ENCODE measurements around the gene ARHGEF6.

ARHGEF6 gene

GRCh38 chrX:136697156-136697555 lies 83.6 kb downstream of the ARHGEF6 start:
- TF ChIP-seq FOXP2 (optimal IDR thresholded peaks at IDR 0.05; ENCODE audit: borderline replicate concordance, extremely low read depth, extremely low read length, insufficient read depth) (no peak), SIN3A (IDR thresholded peaks at IDR 0.05; ENCODE audit: borderline replicate concordance, insufficient read depth, low read length) (no peak), TAF1 (IDR thresholded peaks at IDR 0.05; ENCODE audit: borderline replicate concordance, insufficient read depth, low read length) (no peak), REST (IDR thresholded peaks at IDR 0.05; ENCODE audit: insufficient read depth in 1 of 2, low read depth in 2 of 2, low read length in 2 of 2) (no peak), POLR2AphosphoS5 (IDR thresholded peaks at IDR 0.05; ENCODE audit: low read depth, low read length) (no peak)

- TF ChIP-seq FOXP2 (optimal IDR thresholded peaks at IDR 0.05; ENCODE audit: borderline replicate concordance, extremely low read depth, extremely low read length, insufficient read depth) (no peak), REST (IDR thresholded peaks at IDR 0.05; ENCODE audit: insufficient read depth in 1 of 2, low read depth in 2 of 2, low read length in 2 of 2) (no peak), POLR2AphosphoS5 (IDR thresholded peaks at IDR 0.05; ENCODE audit: low read depth, low read length) (no peak), TAF1 (IDR thresholded peaks at IDR 0.05; ENCODE audit: borderline replicate concordance, insufficient read depth, low read length) (no peak), SIN3A (IDR thresholded peaks at IDR 0.05; ENCODE audit: borderline replicate concordance, insufficient read depth, low read length) (no peak)
These were observed 86.2 kb downstream of the ARHGEF6 start for GRCh38 chrX:136694431-136695087.

- TF ChIP-seq POLR2AphosphoS5 (IDR thresholded peaks at IDR 0.05; ENCODE audit: low read depth, low read length) (no peak), FOXP2 (optimal IDR thresholded peaks at IDR 0.05; ENCODE audit: borderline replicate concordance, extremely low read depth, extremely low read length, insufficient read depth) (no peak), SIN3A (IDR thresholded peaks at IDR 0.05; ENCODE audit: borderline replicate concordance, insufficient read depth, low read length) (no peak), REST (IDR thresholded peaks at IDR 0.05; ENCODE audit: insufficient read depth in 1 of 2, low read depth in 2 of 2, low read length in 2 of 2) (no peak), TAF1 (IDR thresholded peaks at IDR 0.05; ENCODE audit: borderline replicate concordance, insufficient read depth, low read length) (no peak)
These were observed 88.5 kb downstream of the ARHGEF6 start for GRCh38 chrX:136692271-136692670.

- no peak for TF ChIP-seq FOXP2 (optimal IDR thresholded peaks at IDR 0.05; ENCODE audit: borderline replicate concordance, extremely low read depth, extremely low read length, insufficient read depth)
- no peak for TF ChIP-seq TAF1 (IDR thresholded peaks at IDR 0.05; ENCODE audit: borderline replicate concordance, insufficient read depth, low read length)
- TF ChIP-seq POLR2AphosphoS5 (IDR thresholded peaks at IDR 0.05; ENCODE audit: low read depth, low read length): no peak
- TF ChIP-seq SIN3A (IDR thresholded peaks at IDR 0.05; ENCODE audit: borderline replicate concordance, insufficient read depth, low read length): no peak
- no peak for TF ChIP-seq REST (IDR thresholded peaks at IDR 0.05; ENCODE audit: insufficient read depth in 1 of 2, low read depth in 2 of 2, low read length in 2 of 2)
These were observed 89.5 kb downstream of the ARHGEF6 start for GRCh38 chrX:136691028-136691809.
